HEK293 (cell line): ENCODE measurements around the gene NAV2.

Experiments used
- CTCF ChIA-PET: fragments of 350-600 bp; formaldehyde crosslinking; extraction: SDS; loops from one replicate; lab custom pipeline; 2021; ENCODE audit warnings: antibody characterized with exemption; lab: Yijun Ruan, JAX
- POLR2A ChIA-PET: fragments of 300-600 bp; formaldehyde crosslinking; extraction: SDS; loops from one replicate; lab custom pipeline; 2020; ENCODE audit warnings: antibody characterized with exemption, inconsistent platforms; lab: Yijun Ruan, JAX
- H3K27ac ChIP-seq: fragments of 200-500 bp; sonication (Bioruptor generic); 2 replicates; pipeline ENCODE4 v1.5.1; 2014; ENCODE audit warnings: low read depth, low read length, control low read depth, inconsistent platforms; ENCODE audit errors: extremely low read depth
- H3K36me3 ChIP-seq, 2 experiments: fragments of 200-500 bp in 1 of 2; sonication (Bioruptor generic) in 1 of 2; 1 replicate in 1 of 2; 2 replicates in 1 of 2; pipeline ENCODE4 v1.5.1; 2014 to 2017; ENCODE audit warnings: inconsistent platforms in 2 of 2, low read length in 2 of 2; ENCODE audit not compliant: control insufficient read depth in 2 of 2, insufficient read depth in 1 of 2
- H3K4me1 ChIP-seq: fragments of 200-500 bp; sonication (Bioruptor generic); 2 replicates; pipeline ENCODE4 v1.5.1; 2014; ENCODE audit warnings: mild to moderate bottlenecking, low read length, inconsistent platforms; ENCODE audit not compliant: control insufficient read depth, insufficient read depth
- H3K4me3 ChIP-seq: 2 replicates; pipeline ENCODE4 v1.5.1; 2011; ENCODE audit warnings: low read depth, mild to moderate bottlenecking, control low read depth, low read length, moderate library complexity
- H3K9me3 ChIP-seq: fragments of 200-500 bp; sonication (Bioruptor generic); 2 replicates; pipeline ENCODE4 v1.5.1; 2014; ENCODE audit warnings: low read depth, low read length, inconsistent platforms; ENCODE audit not compliant: control insufficient read depth, insufficient read depth
- EGR2 ChIP-seq: fragments of 450-650 bp; formaldehyde crosslinking; IDR thresholded peaks from 2 replicates; pipeline ENCODE4 v1.5.1; 2016; ENCODE audit warnings: low read depth, missing biosample characterization, missing genetic modification characterization
- KLF9 ChIP-seq: fragments of 450-650 bp; formaldehyde crosslinking; IDR thresholded peaks from 2 replicates; pipeline ENCODE4 v1.5.1; 2016; ENCODE audit warnings: missing biosample characterization, missing genetic modification characterization, low read depth
- MYNN ChIP-seq: fragments of 450-650 bp; formaldehyde crosslinking; IDR thresholded peaks from 2 replicates; pipeline ENCODE4 v1.5.1; 2016; ENCODE audit warnings: missing biosample characterization, missing genetic modification characterization, borderline replicate concordance
- SETDB1 ChIP-seq: IDR thresholded peaks from one replicate; pipeline ENCODE4 v1.6.1; 2017; ENCODE audit warnings: mild to moderate bottlenecking, low read length, moderate library complexity, mixed read lengths; ENCODE audit not compliant: insufficient read length
- YY1 ChIP-seq: fragments of 450-650 bp; formaldehyde crosslinking; IDR thresholded peaks from 2 replicates; pipeline ENCODE4 v1.5.1; 2018; ENCODE audit warnings: missing biosample characterization, missing genetic modification characterization
- ZBTB17 ChIP-seq: fragments of 450-650 bp; formaldehyde crosslinking; IDR thresholded peaks from 2 replicates; pipeline ENCODE4 v1.5.1; 2016; ENCODE audit warnings: missing biosample characterization, missing genetic modification characterization
- ZFP3 ChIP-seq: fragments of 450-650 bp; formaldehyde crosslinking; IDR thresholded peaks from 2 replicates; pipeline ENCODE4 v1.5.1; 2016; ENCODE audit warnings: low read depth, missing biosample characterization, missing genetic modification characterization
- ZNF146 ChIP-seq: fragments of 450-650 bp; formaldehyde crosslinking; IDR thresholded peaks from 2 replicates; pipeline ENCODE4 v1.5.1; 2016; ENCODE audit warnings: missing biosample characterization, missing genetic modification characterization
- ZNF23 ChIP-seq: fragments of 450-650 bp; formaldehyde crosslinking; IDR thresholded peaks from 2 replicates; pipeline ENCODE4 v1.5.1; 2016; ENCODE audit warnings: missing biosample characterization, missing genetic modification characterization, borderline replicate concordance
- ZNF585B ChIP-seq: fragments of 450-650 bp; formaldehyde crosslinking; IDR thresholded peaks from 2 replicates; pipeline ENCODE4 v1.5.1; 2016; ENCODE audit warnings: missing biosample characterization, missing genetic modification characterization
- ZNF677 ChIP-seq: fragments of 450-650 bp; IDR thresholded peaks from 2 replicates; pipeline ENCODE4 v1.5.0; 2018; ENCODE audit warnings: missing biosample characterization, mild to moderate bottlenecking, missing genetic modification characterization, moderate library complexity
- ZNF768 ChIP-seq: fragments of 450-650 bp; formaldehyde crosslinking; IDR thresholded peaks from 2 replicates; pipeline ENCODE4 v1.5.1; 2018; ENCODE audit warnings: missing biosample characterization, mild to moderate bottlenecking, missing genetic modification characterization
- ZNF785 ChIP-seq: fragments of 450-650 bp; formaldehyde crosslinking; IDR thresholded peaks from 2 replicates; pipeline ENCODE4 v1.5.1; 2016; ENCODE audit warnings: missing biosample characterization, missing genetic modification characterization
- TF ChIP-seq, protein P1 (sequence below): fragments of 450-650 bp; formaldehyde crosslinking; IDR thresholded peaks from 2 replicates; pipeline ENCODE4 v1.5.1; 2016; ENCODE audit warnings: missing biosample characterization, missing genetic modification characterization
- TF ChIP-seq, protein P2 (sequence below): fragments of 450-650 bp; formaldehyde crosslinking; IDR thresholded peaks from 2 replicates; pipeline ENCODE4 v1.5.1; 2017; ENCODE audit warnings: missing biosample characterization, missing genetic modification characterization
- TF ChIP-seq, protein P3 (sequence below): fragments of 450-650 bp; formaldehyde crosslinking; conservative IDR thresholded peaks from 2 replicates; pipeline ENCODE4 v1.5.1; 2016; ENCODE audit warnings: low read depth, missing biosample characterization, missing genetic modification characterization
- TF ChIP-seq, protein P4 (sequence below): fragments of 450-650 bp; formaldehyde crosslinking; IDR thresholded peaks from 2 replicates; pipeline ENCODE4 v1.5.1; 2017; ENCODE audit warnings: missing biosample characterization, missing genetic modification characterization
- TF ChIP-seq, protein P5 (sequence below): fragments of 450-650 bp; formaldehyde crosslinking; IDR thresholded peaks from 2 replicates; pipeline ENCODE4 v1.5.1; 2017; ENCODE audit warnings: missing biosample characterization, missing genetic modification characterization
- TF ChIP-seq, protein P6 (sequence below): fragments of 450-650 bp; formaldehyde crosslinking; optimal IDR thresholded peaks from 2 replicates; pipeline ENCODE3; 2016; ENCODE audit warnings: missing biosample characterization, mild to moderate bottlenecking, missing genetic modification characterization
- TF ChIP-seq, protein P7 (sequence below): fragments of 450-650 bp; IDR thresholded peaks from 2 replicates; pipeline ENCODE4 v1.5.1; 2018; ENCODE audit warnings: missing biosample characterization, mild to moderate bottlenecking, missing genetic modification characterization
- TF ChIP-seq, protein P8 (sequence below): fragments of 450-650 bp; formaldehyde crosslinking; IDR thresholded peaks from 2 replicates; pipeline ENCODE4 v1.5.1; 2016; ENCODE audit warnings: missing biosample characterization, missing genetic modification characterization

The NAV2 gene

DNA sequence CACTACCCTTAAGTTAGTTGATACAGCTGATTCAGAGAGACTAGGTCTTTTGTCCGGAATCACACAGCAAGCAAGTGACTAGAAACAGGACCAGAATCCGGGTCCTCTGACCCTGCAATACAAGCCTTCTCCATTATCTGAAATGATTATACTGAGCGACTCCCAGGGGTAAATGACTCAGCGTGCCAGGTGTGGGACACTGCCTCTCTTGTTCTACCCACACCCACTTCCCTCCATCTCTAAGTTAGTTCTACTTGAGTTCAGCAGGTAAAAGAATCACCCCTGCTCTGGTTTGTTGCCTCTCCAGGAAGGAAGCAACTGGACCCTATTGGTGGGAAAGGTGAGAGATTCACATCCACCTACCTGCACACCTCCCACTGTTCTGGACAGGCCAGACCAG, 290.7 kb downstream of the NAV2 start (continued):
- TF ChIP-seq, protein P1, sequence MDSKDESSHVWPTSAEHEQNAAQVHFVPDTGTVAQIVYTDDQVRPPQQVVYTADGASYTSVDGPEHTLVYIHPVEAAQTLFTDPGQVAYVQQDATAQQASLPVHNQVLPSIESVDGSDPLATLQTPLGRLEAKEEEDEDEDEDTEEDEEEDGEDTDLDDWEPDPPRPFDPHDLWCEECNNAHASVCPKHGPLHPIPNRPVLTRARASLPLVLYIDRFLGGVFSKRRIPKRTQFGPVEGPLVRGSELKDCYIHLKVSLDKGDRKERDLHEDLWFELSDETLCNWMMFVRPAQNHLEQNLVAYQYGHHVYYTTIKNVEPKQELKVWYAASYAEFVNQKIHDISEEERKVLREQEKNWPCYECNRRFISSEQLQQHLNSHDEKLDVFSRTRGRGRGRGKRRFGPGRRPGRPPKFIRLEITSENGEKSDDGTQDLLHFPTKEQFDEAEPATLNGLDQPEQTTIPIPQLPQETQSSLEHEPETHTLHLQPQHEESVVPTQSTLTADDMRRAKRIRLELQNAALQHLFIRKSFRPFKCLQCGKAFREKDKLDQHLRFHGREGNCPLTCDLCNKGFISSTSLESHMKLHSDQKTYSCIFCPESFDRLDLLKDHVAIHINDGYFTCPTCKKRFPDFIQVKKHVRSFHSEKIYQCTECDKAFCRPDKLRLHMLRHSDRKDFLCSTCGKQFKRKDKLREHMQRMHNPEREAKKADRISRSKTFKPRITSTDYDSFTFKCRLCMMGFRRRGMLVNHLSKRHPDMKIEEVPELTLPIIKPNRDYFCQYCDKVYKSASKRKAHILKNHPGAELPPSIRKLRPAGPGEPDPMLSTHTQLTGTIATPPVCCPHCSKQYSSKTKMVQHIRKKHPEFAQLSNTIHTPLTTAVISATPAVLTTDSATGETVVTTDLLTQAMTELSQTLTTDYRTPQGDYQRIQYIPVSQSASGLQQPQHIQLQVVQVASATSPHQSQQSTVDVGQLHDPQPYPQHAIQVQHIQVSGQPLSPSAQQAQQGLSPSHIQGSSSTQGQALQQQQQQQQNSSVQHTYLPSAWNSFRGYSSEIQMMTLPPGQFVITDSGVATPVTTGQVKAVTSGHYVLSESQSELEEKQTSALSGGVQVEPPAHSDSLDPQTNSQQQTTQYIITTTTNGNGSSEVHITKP (tag by site-specific recombination), result no peak
- TF ChIP-seq ZFP3 (tag by site-specific recombination) (no peak), ZBTB17 (tag by site-specific recombination) (no peak)
- TF ChIP-seq, protein P2, sequence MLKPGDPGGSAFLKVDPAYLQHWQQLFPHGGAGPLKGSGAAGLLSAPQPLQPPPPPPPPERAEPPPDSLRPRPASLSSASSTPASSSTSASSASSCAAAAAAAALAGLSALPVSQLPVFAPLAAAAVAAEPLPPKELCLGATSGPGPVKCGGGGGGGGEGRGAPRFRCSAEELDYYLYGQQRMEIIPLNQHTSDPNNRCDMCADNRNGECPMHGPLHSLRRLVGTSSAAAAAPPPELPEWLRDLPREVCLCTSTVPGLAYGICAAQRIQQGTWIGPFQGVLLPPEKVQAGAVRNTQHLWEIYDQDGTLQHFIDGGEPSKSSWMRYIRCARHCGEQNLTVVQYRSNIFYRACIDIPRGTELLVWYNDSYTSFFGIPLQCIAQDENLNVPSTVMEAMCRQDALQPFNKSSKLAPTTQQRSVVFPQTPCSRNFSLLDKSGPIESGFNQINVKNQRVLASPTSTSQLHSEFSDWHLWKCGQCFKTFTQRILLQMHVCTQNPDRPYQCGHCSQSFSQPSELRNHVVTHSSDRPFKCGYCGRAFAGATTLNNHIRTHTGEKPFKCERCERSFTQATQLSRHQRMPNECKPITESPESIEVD, result no peak

DNA sequence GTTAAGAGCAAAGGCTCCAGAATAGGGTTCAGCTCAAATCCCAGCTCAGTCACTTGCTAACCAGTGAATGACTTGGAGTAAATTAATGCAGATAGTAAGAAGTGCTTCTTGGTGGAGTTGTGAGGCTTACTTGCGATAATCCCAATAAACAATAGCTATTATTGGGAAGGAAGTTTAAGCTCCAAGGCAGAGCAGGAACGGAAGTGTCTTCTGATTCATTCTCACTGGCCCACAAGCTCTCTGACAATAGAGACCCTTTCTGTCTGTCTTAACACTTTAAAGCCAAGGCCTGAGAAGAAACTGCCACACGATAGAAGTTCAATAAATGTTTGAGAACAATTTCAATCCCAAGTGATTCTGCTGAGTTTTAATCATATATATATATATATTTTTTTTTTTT, 292.2 kb downstream of the NAV2 start:
- Histone ChIP-seq H3K4me3 (no peak overlapping the region), H3K4me1 (peaks cover 8% of the 10 kb centered on the region; the same call in 1 of the 2 replicates), H3K9me3 (no peaks in the 10 kb centered on the region), H3K36me3 (no peaks in the 10 kb centered on the region), H3K27ac (no peak overlapping the region)
- CTCF ChIA-PET, result no interaction called here
- POLR2A ChIA-PET, result no interaction called here
- TF ChIP-seq MYNN (tag by site-specific recombination) (no peak), SETDB1 (no peak), ZNF146 (no peak), YY1 (no peak), ZNF785 (tag by site-specific recombination) (no peak), ZNF585B (no peak), ZNF768 (tag by site-specific recombination) (no peak), ZNF677 (tag by site-specific recombination) (no peak), EGR2 (tag by site-specific recombination) (no peak), ZNF23 (tag by site-specific recombination) (no peak), KLF9 (tag by site-specific recombination) (no peak)
- TF ChIP-seq, protein P3, sequence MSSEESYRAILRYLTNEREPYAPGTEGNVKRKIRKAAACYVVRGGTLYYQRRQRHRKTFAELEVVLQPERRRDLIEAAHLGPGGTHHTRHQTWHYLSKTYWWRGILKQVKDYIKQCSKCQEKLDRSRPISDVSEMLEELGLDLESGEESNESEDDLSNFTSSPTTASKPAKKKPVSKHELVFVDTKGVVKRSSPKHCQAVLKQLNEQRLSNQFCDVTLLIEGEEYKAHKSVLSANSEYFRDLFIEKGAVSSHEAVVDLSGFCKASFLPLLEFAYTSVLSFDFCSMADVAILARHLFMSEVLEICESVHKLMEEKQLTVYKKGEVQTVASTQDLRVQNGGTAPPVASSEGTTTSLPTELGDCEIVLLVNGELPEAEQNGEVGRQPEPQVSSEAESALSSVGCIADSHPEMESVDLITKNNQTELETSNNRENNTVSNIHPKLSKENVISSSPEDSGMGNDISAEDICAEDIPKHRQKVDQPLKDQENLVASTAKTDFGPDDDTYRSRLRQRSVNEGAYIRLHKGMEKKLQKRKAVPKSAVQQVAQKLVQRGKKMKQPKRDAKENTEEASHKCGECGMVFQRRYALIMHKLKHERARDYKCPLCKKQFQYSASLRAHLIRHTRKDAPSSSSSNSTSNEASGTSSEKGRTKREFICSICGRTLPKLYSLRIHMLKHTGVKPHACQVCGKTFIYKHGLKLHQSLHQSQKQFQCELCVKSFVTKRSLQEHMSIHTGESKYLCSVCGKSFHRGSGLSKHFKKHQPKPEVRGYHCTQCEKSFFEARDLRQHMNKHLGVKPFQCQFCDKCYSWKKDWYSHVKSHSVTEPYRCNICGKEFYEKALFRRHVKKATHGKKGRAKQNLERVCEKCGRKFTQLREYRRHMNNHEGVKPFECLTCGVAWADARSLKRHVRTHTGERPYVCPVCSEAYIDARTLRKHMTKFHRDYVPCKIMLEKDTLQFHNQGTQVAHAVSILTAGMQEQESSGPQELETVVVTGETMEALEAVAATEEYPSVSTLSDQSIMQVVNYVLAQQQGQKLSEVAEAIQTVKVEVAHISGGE (tag by site-specific recombination), result no peak
- TF ChIP-seq, protein P4, sequence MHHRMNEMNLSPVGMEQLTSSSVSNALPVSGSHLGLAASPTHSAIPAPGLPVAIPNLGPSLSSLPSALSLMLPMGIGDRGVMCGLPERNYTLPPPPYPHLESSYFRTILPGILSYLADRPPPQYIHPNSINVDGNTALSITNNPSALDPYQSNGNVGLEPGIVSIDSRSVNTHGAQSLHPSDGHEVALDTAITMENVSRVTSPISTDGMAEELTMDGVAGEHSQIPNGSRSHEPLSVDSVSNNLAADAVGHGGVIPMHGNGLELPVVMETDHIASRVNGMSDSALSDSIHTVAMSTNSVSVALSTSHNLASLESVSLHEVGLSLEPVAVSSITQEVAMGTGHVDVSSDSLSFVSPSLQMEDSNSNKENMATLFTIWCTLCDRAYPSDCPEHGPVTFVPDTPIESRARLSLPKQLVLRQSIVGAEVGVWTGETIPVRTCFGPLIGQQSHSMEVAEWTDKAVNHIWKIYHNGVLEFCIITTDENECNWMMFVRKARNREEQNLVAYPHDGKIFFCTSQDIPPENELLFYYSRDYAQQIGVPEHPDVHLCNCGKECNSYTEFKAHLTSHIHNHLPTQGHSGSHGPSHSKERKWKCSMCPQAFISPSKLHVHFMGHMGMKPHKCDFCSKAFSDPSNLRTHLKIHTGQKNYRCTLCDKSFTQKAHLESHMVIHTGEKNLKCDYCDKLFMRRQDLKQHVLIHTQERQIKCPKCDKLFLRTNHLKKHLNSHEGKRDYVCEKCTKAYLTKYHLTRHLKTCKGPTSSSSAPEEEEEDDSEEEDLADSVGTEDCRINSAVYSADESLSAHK (tag by site-specific recombination), result no peak
- TF ChIP-seq, protein P5, sequence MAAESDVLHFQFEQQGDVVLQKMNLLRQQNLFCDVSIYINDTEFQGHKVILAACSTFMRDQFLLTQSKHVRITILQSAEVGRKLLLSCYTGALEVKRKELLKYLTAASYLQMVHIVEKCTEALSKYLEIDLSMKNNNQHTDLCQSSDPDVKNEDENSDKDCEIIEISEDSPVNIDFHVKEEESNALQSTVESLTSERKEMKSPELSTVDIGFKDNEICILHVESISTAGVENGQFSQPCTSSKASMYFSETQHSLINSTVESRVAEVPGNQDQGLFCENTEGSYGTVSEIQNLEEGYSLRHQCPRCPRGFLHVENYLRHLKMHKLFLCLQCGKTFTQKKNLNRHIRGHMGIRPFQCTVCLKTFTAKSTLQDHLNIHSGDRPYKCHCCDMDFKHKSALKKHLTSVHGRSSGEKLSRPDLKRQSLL (tag by site-specific recombination), result no peak
- TF ChIP-seq, protein P6, sequence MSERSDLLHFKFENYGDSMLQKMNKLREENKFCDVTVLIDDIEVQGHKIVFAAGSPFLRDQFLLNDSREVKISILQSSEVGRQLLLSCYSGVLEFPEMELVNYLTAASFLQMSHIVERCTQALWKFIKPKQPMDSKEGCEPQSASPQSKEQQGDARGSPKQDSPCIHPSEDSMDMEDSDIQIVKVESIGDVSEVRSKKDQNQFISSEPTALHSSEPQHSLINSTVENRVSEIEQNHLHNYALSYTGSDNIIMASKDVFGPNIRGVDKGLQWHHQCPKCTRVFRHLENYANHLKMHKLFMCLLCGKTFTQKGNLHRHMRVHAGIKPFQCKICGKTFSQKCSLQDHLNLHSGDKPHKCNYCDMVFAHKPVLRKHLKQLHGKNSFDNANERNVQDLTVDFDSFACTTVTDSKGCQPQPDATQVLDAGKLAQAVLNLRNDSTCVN, result no peak
- TF ChIP-seq, protein P7, sequence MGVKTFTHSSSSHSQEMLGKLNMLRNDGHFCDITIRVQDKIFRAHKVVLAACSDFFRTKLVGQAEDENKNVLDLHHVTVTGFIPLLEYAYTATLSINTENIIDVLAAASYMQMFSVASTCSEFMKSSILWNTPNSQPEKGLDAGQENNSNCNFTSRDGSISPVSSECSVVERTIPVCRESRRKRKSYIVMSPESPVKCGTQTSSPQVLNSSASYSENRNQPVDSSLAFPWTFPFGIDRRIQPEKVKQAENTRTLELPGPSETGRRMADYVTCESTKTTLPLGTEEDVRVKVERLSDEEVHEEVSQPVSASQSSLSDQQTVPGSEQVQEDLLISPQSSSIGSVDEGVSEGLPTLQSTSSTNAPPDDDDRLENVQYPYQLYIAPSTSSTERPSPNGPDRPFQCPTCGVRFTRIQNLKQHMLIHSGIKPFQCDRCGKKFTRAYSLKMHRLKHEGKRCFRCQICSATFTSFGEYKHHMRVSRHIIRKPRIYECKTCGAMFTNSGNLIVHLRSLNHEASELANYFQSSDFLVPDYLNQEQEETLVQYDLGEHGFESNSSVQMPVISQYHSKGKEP (tag by site-specific recombination), result no peak
- TF ChIP-seq, protein P8, sequence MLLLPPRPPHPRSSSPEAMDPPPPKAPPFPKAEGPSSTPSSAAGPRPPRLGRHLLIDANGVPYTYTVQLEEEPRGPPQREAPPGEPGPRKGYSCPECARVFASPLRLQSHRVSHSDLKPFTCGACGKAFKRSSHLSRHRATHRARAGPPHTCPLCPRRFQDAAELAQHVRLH, result no peak
